HG02852 (cell line): ENCODE results near the gene LARP6.

Experiments used
- ATAC-seq: cut with Tn5 transposase; IDR thresholded peaks from one replicate; pipeline ENCODE4 v1.9.1; 2021; ENCODE audit warnings: mild to moderate bottlenecking, moderate library complexity; ENCODE audit not compliant: unreplicated experiment

Gene LARP6

DNA sequence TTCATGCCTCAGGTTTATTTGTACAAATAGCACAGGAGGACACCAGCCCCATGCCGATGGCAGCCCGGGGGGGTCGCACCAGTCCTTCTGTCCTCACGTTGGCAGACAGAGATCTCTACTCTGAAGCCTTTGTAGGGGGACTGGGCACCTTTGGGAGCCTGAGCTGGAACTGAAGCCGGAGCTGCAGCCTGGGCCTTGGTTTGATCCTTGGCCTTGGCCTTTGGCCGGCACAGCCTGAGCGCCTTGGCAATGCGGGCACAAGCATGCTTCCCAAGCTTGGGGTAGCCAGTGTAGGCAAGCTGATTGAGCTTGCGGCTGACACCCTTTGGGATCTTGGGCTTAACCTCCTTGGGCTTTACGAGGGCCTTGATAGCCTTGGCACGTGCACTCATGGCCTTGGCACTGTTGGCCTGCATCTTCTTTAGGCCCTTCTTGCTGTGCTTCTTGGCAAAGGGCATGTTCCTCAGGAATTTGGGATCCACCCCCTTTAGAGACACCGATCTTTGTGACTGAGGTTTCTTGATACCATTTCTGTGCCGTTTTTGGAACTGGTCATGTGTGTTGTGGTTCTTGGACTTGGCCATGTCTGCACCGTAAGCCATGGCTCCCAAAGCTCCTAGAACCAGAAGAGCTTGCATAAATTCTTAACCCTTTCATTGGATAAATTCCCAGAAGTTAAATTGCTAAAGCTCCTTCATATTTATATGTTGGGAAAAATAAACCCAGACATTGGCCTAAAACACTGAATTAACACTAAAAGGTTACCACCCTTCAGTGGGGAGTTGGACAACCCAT lies 57.2 kb downstream of the LARP6 start:
- ATAC-seq = no peak

- no peak for ATAC-seq
Measured at GRCh38 chr15:70795311-70795665, 58.7 kb downstream of the LARP6 start.

GRCh38 chr15:70794596-70795310 lies 59.2 kb downstream of the LARP6 start:
- ATAC-seq = no peak

DNA sequence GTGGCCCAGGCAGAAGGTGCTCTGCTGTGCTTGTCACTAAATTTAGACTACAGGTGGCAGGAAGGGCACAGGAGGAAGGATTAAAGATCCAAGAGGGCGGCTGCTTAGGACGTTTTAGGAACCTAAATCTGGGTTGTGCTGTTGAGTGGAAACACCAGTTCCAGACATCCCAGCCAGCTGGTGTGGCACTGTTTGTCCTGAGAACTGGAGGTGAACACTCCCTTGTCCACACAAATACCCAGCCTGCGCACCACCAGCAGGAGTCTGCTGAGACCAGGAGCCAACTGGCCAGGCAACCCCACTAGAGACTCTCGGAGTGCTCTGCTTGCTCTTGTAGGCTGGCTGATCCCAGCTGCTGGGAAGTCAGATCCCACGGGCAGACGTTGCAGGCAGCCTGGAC lies 60.3 kb downstream of the LARP6 start:
- ATAC-seq = no peak

DNA sequence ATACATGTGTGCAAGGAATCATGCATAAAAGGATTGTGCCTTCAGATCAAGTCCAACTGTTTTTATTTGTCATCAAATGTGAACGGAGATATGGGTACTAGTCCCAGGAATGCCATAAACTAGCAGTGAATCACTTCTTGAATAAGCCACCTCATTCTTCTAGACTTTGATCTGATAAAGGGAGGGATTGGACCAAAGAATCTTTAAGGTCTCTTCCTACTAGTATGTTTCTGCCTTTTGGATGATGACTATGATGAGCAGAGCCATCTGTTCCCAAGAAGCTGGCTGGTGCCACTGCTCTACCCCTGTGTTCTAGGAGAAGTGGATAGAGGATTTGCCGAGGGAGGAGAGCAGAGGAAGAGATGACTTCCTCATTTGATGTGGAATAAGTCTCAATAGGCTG lies 61.8 kb downstream of the LARP6 start:
- no peak for ATAC-seq

DNA sequence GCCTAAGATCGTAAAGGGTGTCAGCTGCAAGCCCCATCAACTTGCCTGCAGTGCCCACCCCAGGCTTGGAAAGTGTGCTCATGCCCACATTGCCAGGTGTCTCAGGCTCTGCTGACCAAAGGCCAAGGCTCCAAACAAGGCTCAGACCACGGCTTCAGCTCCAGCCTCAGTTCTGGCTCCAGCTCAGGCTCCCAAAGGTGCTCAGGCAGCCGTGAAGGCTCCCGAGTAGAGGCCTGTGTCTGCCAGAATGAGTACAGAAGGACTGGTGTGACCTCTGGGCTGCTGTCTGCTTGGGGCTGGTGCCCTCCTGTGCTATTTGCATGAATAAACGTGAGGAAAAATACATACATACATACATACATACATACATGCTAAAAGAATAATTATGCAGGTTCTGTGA lies 62.7 kb downstream of the LARP6 start:
- no peak for ATAC-seq

DNA sequence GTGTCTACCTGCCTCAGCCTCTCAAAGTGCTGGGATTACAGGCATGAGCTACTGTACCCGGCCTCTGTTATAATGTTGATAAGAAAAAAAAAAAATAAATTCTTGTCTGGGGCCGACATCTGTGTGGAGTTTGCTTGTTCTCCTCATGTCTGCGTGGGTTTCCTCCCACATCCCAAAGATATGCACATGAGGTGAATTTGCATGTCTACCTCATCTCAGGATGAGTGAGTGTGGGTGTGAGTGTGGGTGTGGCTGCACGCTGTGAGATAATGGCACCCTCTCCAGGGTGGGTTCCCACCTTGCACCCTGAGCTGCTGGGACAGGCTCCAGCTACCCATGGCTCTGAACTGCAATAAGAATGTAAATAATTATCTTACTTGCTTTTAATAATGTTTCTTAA lies 64.7 kb downstream of the LARP6 start:
- no peak for ATAC-seq

DNA sequence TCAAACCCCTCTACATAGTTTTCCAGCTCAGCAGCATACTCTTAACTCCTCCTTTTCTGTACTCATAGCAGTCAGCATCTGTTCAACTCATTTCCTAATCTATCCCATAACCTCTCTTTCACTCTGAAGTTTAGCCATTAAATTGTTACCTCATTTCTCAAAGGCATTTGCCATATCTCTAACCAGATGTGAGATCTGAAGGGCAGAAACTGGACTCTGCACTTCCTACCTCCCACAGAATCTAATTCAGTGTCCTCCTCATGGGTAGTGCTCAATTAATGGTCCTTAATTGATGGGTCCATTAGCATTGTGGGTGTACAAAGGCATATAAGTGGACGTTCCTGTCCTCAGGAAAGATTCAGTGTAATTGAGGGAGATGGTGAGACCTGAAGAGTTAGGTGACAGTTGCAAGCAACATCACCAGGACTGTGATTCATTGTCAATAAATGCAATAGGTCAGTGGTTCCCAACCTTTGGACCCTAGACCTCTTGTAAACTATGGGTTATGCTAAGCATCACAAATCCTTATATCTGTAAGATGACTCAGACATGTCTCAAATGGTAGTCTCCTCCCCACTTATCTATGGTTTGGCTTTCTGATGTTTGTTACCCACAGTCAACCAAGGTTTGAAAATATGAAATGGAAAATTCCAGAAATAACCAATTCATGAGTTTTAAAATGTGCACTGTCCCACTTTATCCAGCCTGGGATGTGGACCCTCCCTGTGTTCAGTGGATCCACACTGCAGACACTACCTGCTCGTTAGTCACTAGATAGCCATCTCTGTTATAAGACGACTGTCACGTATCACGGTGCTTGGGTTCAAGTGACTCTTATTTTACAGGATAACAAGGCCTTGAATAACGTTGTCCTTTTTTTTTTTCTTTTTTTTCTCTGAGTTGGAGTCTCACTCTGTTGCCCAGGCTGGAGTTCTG lies 65.6 kb downstream of the LARP6 start:
- ATAC-seq = no peak

DNA sequence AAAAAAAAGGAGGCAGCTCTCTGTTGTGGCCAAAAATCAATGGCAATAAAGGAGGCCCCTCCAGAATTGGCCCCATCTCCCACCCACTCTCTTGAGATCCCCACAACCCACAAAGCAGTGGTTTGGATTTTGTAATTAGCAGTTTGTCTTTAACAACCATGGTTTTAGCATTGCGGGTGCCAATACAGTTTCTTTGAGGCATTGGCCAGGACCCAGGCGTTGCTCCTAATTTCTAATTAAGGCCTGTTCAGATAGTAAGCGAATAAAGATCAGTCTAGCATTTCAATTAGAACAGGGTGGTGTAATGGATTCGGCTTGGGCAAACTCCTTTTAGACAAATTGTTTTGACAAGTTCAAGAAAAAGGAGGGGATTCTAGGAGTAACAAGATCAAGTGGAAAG lies 67.0 kb downstream of the LARP6 start:
- ATAC-seq = no peak

DNA sequence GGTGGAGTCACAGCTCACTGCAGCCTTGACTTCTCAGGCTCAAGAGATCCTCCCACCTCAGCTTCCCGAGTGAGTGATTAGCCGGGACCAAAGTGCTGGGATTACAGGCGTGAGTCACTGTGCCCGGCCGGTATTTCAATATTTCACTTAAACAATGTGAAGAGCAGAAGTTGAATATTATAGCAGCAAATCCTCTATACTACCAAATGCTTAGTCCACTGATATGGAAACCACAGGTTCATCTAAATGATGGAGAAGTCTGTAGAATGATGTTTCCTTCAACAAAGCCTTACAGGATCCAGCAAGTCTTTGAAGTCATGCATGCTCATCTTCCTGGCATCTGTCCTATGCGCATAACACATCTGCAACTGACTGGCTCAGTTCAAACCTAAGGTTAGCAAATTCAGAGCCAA lies 70.3 kb downstream of the LARP6 start:
- ATAC-seq = no peak

DNA sequence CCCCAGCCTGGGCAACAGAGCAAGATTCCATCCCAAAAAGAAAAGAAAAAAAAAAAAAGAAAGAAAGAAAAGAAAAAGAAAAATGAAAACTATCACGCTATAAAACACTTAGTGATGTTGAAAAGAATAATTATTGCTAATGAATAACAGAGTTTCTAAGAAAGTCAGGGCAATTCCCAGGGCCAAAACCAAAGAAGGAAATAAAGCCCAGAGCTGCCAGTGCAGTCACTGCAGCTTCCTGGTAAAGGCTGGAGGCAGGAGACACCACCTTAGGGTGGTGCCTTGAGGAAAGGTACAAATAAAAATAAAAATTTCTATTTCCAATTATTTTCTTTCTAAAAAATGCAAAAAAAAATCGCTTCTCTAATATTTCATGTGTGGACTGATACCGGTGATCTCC lies 70.9 kb downstream of the LARP6 start:
- no peak for ATAC-seq

- ATAC-seq = no peak
Measured at GRCh38 chr15:70781236-70781635, 72.7 kb downstream of the LARP6 start.
